ENCODE results near the gene COIL. TPM values are rescaled to one million over a fixed set of nuclear protein-coding genes. Genes with fewer than 3 reads are reported as not detected.
A peak's percentile ranks its signal among the peaks of the same experiment; 100 is the strongest.

The COIL gene
- total and polyA plus RNA-seq, 2 of the 13 experiments (the other 11 are each of a cell fraction or from before 2014, with no cell fraction given) = 8.1 to 29.4 TPM

DNA sequence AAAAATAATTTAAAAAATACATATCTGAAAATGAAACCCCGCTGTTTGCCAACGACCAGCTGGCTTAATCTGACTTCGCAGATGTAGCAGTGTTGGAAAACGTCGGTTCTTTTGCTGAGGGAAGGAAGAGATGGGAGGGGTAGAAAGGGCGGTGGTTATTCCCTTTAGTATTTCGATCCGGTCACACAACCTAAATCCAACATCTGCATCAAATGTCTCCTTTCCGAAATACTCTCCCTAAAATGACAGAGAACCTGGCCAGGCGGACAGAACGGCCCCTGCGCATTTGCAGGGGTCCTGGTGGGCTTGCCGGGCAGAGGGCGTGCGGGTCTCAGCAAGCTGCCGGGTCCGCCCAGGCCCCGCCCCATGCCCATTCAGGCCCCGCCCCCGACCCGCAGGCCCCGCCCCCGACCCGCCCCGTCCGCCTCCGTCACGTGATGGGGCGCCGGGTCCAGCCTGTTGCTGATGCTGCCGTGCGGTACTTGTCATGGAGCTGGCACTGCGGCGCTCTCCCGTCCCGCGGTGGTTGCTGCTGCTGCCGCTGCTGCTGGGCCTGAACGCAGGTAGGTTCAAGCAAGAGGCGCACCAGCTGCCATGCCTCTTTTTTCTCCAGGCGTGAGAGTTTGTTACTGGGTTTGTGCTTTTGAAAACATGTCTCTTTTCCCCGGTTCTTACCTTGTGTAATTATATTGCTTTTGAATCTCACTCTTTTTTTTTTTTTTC, 17.0 kb upstream of the COIL start, which contains the start of gene SCPEP1 (continued):
- TF ChIP-seq, protein P1, sequence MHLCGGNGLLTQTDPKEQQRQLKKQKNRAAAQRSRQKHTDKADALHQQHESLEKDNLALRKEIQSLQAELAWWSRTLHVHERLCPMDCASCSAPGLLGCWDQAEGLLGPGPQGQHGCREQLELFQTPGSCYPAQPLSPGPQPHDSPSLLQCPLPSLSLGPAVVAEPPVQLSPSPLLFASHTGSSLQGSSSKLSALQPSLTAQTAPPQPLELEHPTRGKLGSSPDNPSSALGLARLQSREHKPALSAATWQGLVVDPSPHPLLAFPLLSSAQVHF (CRISPR knock-in tag; IDR thresholded peaks at IDR 0.05) = no peak
- TF ChIP-seq, protein P2, sequence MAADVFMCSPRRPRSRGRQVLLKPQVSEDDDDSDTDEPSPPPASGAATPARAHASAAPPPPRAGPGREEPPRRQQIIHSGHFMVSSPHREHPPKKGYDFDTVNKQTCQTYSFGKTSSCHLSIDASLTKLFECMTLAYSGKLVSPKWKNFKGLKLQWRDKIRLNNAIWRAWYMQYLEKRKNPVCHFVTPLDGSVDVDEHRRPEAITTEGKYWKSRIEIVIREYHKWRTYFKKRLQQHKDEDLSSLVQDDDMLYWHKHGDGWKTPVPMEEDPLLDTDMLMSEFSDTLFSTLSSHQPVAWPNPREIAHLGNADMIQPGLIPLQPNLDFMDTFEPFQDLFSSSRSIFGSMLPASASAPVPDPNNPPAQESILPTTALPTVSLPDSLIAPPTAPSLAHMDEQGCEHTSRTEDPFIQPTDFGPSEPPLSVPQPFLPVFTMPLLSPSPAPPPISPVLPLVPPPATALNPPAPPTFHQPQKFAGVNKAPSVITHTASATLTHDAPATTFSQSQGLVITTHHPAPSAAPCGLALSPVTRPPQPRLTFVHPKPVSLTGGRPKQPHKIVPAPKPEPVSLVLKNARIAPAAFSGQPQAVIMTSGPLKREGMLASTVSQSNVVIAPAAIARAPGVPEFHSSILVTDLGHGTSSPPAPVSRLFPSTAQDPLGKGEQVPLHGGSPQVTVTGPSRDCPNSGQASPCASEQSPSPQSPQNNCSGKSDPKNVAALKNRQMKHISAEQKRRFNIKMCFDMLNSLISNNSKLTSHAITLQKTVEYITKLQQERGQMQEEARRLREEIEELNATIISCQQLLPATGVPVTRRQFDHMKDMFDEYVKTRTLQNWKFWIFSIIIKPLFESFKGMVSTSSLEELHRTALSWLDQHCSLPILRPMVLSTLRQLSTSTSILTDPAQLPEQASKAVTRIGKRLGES (CRISPR knock-in tag; IDR thresholded peaks at IDR 0.05; ENCODE audit: borderline replicate concordance) = no peak
- TF ChIP-seq, protein P3, sequence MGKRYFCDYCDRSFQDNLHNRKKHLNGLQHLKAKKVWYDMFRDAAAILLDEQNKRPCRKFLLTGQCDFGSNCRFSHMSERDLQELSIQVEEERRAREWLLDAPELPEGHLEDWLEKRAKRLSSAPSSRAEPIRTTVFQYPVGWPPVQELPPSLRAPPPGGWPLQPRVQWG (CRISPR knock-in tag; IDR thresholded peaks at IDR 0.05; ENCODE audit: borderline replicate concordance, low read depth) = no peak
- TF ChIP-seq, protein P4, sequence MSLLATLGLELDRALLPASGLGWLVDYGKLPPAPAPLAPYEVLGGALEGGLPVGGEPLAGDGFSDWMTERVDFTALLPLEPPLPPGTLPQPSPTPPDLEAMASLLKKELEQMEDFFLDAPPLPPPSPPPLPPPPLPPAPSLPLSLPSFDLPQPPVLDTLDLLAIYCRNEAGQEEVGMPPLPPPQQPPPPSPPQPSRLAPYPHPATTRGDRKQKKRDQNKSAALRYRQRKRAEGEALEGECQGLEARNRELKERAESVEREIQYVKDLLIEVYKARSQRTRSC (CRISPR knock-in tag; IDR thresholded peaks at IDR 0.05; ENCODE audit: low read depth) = no peak
- TF ChIP-seq, protein P5, sequence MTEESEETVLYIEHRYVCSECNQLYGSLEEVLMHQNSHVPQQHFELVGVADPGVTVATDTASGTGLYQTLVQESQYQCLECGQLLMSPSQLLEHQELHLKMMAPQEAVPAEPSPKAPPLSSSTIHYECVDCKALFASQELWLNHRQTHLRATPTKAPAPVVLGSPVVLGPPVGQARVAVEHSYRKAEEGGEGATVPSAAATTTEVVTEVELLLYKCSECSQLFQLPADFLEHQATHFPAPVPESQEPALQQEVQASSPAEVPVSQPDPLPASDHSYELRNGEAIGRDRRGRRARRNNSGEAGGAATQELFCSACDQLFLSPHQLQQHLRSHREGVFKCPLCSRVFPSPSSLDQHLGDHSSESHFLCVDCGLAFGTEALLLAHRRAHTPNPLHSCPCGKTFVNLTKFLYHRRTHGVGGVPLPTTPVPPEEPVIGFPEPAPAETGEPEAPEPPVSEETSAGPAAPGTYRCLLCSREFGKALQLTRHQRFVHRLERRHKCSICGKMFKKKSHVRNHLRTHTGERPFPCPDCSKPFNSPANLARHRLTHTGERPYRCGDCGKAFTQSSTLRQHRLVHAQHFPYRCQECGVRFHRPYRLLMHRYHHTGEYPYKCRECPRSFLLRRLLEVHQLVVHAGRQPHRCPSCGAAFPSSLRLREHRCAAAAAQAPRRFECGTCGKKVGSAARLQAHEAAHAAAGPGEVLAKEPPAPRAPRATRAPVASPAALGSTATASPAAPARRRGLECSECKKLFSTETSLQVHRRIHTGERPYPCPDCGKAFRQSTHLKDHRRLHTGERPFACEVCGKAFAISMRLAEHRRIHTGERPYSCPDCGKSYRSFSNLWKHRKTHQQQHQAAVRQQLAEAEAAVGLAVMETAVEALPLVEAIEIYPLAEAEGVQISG (CRISPR knock-in tag; IDR thresholded peaks at IDR 0.05) = peak; percentile 36; the same call in 1 of the 2 replicates
- TF ChIP-seq ZNF674 (CRISPR knock-in tag; IDR thresholded peaks at IDR 0.05; ENCODE audit: low read depth) = no peak
- TF ChIP-seq NRL (CRISPR knock-in tag; IDR thresholded peaks at IDR 0.05; ENCODE audit: borderline replicate concordance) = 0 out of 2 replicates have a peak, but pooled peaks have one; percentile 48
- no peak for TF ChIP-seq ZNF383 (CRISPR knock-in tag; IDR thresholded peaks at IDR 0.05; ENCODE audit: borderline replicate concordance)
- TF ChIP-seq JUNB (CRISPR knock-in tag; IDR thresholded peaks at IDR 0.05; ENCODE audit: borderline replicate concordance) = no peak
- TF ChIP-seq RXRB (CRISPR knock-in tag; IDR thresholded peaks at IDR 0.05; ENCODE audit: borderline replicate concordance) = no peak
- TF ChIP-seq POLR2G (IDR thresholded peaks at IDR 0.05; ENCODE audit: low read depth, low read length) = 0 out of 2 replicates have a peak, but pooled peaks have one; percentile 39
- TF ChIP-seq ATM (IDR thresholded peaks at IDR 0.05; ENCODE audit: borderline replicate concordance) = no peak
- no peak for TF ChIP-seq U2AF2 (IDR thresholded peaks at IDR 0.05; ENCODE audit: low read depth, low read length)
- TF ChIP-seq ZNF224 (CRISPR knock-in tag; IDR thresholded peaks at IDR 0.05) = no peak
- no peak for TF ChIP-seq MYNN (CRISPR knock-in tag; IDR thresholded peaks at IDR 0.05; ENCODE audit: low read depth)
- peak; percentile 44; the same call in 1 of the 2 replicates for TF ChIP-seq MXD4 (CRISPR knock-in tag; IDR thresholded peaks at IDR 0.05)
- no peak for TF ChIP-seq MEIS2 (CRISPR knock-in tag; IDR thresholded peaks at IDR 0.05)
- no peak for TF ChIP-seq NR2F1 (CRISPR knock-in tag; IDR thresholded peaks at IDR 0.05)
- TF ChIP-seq CAMTA2 (CRISPR knock-in tag; IDR thresholded peaks at IDR 0.05; ENCODE audit: borderline replicate concordance) = no peak
